NCI-H748 treated with DMSO at 0.1 percent for 48 hours (cell line): Measurements from ENCODE around the gene PDILT.
"Not testable (repeated sequence)": the region's sequence is repeated elsewhere in the genome, so short reads cannot be mapped to it uniquely, and the experiment has no call there.

Experiments
- DNase-seq: peaks from one replicate; lab custom pipeline; 2025; lab: John Stamatoyannopoulos, UW

The PDILT gene

DNA sequence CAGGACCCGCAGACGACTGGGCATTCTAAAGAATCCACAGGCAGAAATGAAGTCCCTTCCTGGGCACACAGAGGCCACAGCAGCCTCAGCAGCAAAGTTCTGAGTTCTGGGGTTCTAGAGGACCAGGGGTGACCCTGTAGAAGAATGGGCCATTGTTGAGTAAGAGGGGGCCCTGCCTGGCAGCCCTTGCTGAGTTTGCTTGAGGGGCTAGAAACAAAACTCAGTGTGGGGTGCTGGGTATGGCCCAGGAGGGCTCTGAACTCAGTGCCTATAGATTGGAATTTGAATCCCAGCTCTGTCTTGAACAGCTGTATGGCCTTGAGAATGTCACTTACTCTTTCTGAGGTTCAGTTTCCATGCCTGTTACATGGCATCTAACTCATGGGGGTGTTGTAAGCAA, at the start of gene PDILT:
Gene PDILT, minus strand, starts transcription at position 101 of the 400 bp plus-strand sequence. CDS start 5,437 bp downstream, outside the sequence.
- no peak for DNase-seq

- DNase-seq, result not testable (repeated sequence)
Observed at GRCh38 chr16:20453633-20454032, 49.1 kb upstream of the PDILT start.

DNA sequence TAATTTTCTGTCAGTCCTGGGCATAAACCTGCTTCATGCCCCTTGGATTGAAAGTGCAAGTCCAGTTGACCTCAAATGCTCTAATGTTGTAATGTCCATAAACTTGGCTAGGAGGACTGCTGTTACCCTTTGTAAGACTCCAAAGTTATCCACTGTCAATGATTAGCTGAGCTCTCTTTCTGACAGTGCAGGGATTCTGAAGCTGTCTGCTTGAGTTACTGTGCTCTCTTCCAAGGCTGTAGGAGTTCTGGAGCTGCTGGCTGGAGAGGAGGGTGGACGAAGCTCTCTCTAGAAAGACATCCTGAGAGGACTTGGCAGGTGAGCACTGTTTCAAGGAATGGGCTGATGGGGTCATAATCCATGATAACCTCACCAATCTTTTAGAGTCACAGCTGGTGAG, 46.8 kb upstream of the PDILT start, which contains the start of gene ACSM2A:
Gene ACSM2A, plus strand, starts transcription at position 158 of the 400 bp plus-strand sequence. CDS start 8,594 bp downstream, outside the sequence.
- not testable (repeated sequence) for DNase-seq

DNA sequence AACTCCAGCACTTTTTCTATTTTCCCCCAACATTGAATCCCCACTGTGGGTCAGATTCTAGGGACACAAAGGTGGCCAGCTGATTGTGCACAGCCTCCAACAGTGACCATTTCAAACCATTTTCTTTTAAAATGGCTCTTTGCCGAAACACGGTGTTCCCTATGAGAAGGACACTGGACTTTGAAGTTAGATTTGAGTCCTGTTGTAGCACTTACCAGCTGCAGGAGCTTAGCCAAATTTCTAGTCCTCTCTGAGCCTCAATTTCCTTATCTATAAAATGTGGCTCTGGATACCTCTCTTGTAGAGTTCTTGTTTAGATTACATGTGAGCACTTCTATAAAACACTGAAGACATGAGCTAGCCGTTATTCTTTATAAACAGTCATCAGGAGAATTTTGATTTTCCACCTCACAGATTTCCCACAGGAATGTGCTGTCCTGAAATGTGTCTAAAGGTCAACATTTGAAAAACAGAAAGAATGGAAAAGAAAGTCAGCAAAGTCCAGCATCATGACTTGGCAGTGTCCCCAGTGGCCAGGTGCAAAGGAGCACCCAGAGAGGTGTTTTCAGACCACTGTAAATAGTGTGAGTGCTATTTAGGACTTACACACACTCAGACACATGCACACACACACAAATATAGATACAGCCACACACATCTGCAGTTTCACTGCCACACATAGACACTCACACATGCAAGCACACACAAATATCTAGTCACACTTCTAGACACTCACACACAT, 42.3 kb upstream of the PDILT start:
- not testable (repeated sequence) for DNase-seq

GRCh38 chr16:20441859-20442258, 37.3 kb upstream of the PDILT start:
- DNase-seq, result not testable (repeated sequence)

DNA sequence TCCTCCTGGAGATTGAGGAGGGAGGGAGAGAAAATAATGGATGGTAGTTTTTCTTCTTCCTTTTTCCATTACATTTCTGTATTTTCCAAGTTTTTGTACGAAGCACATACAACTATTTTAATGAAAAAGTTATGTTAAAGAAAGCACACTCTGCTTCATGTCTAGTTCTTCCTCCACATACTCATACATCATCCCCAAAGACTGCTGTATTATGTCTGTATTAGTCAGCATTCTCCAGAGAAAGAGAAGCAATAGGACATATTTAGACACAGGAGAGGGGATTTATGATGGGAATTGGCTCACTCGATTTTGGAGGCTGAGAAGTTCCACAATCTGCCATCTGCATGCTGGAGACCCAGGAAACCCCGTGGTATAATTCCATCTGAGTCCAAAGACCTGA, 36.7 kb upstream of the PDILT start:
- DNase-seq, result no peak

DNA sequence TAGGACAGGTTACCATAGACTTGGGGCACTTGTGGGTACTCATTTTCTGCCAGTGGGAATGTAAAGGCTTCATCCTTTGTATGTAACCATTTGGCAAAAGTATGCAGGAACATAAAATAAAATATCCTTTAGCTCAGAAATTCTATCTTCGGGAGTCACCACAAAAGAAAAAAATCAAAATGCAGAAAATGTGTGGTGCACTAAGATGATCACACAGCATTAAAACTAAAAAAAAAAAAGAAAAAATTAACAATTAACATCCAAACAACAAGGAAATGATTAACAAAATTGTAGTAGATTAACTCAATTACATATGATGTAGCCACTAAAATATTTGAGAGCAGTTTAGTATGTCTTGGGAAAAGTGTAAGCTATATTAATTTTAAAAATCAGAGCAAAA, 36.2 kb upstream of the PDILT start:
- not testable (repeated sequence) for DNase-seq

- not testable (repeated sequence) for DNase-seq
Observed at GRCh38 chr16:20439820-20440231, 35.3 kb upstream of the PDILT start.

DNA sequence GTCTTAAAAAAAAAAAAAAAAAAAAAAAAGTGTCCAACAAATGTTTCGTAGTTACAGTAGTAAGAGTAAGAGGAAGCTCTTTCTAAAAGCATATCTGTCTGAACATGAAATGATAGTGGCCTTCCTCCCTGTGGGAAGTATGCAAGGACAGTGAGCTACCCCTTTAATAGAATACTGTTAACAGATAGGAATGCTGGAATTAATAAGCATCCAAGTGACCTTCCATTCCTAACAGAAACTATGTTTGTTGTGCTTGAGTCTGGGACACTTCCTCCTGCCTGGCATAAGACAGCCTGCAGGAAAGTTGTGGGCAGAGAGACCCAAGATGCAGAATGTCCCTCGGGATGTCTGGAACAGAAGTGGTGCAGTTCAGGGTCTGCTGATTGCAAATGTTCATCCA, 34.4 kb upstream of the PDILT start:
- DNase-seq, result not testable (repeated sequence)

- DNase-seq, result no peak
Observed at GRCh38 chr16:20430948-20431347, 26.4 kb upstream of the PDILT start.

GRCh38 chr16:20430480-20430879, 25.9 kb upstream of the PDILT start:
- DNase-seq, result not testable (repeated sequence)

DNA sequence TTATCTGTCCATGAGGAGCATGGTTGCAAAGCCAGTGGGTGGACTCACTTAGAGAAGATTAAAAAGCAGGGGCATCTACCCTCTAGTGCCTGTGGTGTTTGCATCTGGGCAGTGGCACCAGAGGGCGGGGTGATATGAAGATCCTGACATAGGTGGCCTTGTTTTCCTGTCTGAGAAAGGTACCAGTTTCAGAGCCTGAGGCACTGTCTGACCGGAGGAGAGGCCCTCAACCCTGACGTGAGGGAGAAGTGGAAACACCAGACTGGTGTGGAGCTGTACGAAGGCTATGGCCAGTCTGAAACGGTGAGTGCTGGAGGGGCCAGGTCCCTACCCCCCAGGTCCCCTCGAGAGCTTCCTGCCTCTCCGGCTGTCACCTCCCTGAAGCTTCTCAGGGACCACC, 25.0 kb upstream of the PDILT start:
- not testable (repeated sequence) for DNase-seq

- DNase-seq, result not testable (repeated sequence)
Observed at GRCh38 chr16:20427401-20427797, 22.9 kb upstream of the PDILT start.

GRCh38 chr16:20424129-20424866, 19.8 kb upstream of the PDILT start:
- DNase-seq, result no peak

- not testable (repeated sequence) for DNase-seq
Observed at GRCh38 chr16:20423772-20424128, 19.2 kb upstream of the PDILT start.

- not testable (repeated sequence) for DNase-seq
Observed at GRCh38 chr16:20421748-20422147, 17.2 kb upstream of the PDILT start.

GRCh38 chr16:20419093-20419492, 14.6 kb upstream of the PDILT start:
- not testable (repeated sequence) for DNase-seq

- DNase-seq, result no peak
Observed at GRCh38 chr16:20415541-20415940, 11.0 kb upstream of the PDILT start.

DNA sequence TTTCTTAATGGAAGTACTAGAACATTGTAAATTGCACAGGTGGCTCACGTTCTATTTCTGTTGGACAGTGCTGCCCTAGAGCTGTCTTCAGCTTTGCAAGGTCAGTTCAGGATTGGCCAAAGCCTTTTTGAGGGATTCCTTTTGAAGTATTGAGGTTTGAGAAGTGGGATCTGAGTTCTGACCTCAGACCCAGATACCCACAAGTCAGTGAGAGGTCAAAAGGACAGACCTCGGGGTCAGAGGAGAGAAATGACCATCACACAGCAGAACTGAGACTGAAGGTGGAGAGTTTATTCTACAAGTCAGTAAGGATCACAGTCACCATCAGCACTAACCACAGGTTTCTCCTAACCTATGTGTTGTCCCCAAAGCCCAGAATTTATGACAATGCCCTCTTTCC, 6.5 kb upstream of the PDILT start:
- no peak for DNase-seq

GRCh38 chr16:20410121-20410723, 5.7 kb upstream of the PDILT start:
- no peak for DNase-seq

DNA sequence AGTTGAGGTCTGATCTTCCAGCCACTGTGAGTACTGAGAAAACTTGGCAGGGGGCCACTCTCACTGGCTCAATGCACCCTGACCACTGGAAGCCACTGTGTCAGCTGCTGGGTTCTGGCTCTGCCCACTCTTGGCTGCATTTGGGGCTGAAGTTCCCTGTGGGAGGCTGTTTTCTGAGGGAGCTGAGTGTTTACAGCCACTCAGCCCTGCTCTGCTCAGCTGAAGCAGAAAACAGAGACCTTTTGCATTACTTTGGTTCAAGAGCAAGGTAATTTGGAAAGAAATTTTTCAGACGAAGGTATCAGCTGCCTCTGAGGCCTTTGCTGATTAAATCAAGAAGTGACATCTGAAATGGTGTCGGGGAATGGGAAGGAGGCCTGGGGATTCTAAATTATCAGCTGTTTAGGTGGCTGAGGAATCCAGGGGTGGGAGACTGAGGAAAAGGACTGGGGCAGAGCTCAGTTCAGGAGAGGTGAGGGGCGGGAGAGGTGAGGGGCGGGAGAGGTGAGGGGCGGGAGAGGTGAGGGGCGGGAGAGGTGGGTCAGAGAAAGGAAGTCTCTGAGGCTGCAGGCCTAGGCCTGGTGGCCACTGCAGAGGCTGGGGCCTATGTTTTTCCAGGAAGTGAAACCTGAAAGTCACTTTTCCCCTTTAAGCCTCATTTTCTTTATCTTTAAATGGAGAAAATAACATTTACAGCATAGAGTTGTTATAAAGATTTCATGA, 5.0 kb upstream of the PDILT start, which contains the start of gene ACSM5:
Gene ACSM5, plus strand, starts transcription at position 137 of the 723 bp plus-strand sequence. CDS start 1,951 bp downstream, outside the sequence.
- DNase-seq, result no peak

DNA sequence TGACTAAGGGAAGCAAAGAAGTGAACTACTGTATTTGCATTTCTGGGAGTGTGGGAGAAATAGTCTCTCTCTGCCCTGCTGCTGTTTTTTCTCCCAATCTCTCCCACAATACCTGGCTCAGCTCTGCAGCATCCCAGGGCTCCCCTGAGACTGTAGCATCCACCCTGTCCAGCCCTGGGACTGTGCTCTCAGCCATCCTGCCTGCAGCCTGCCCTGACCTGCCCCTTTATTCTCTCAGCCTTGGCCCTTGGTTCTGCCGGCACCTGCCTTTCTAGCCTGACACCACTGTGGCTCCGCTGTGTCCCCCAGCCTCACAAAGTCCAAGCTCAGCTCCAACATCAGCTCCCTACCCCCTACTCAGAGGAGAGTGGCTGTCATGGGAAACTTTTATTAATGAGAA, 1.9 kb downstream of the PDILT start:
- DNase-seq, result no peak
